HG03097 (cell line): ENCODE measurements around the gene SAMM50.
"Not testable (repeated sequence)": the region's sequence is repeated elsewhere in the genome, so short reads cannot be mapped to it uniquely, and the experiment has no call there.

Source experiments
- ATAC-seq: cut with Tn5 transposase; IDR thresholded peaks from one replicate; pipeline ENCODE4 v1.9.1; 2021; ENCODE audit not compliant: unreplicated experiment, low FRiP score

The SAMM50 gene

GRCh38 chr22:43999378-43999777 lies 44.1 kb downstream of the SAMM50 start:
- ATAC-seq: no peak

- no peak for ATAC-seq
Measured at GRCh38 chr22:44000123-44000522, 44.9 kb downstream of the SAMM50 start.

GRCh38 chr22:44001521-44001920 lies 46.3 kb downstream of the SAMM50 start:
- ATAC-seq: no peak

GRCh38 chr22:44002324-44002723 lies 47.1 kb downstream of the SAMM50 start:
- no peak for ATAC-seq

GRCh38 chr22:44002997-44003396 lies 47.8 kb downstream of the SAMM50 start:
- ATAC-seq: no peak

GRCh38 chr22:44003405-44004103 lies 48.3 kb downstream of the SAMM50 start:
- no peak for ATAC-seq

- no peak for ATAC-seq
Measured at GRCh38 chr22:44004104-44004460, 48.8 kb downstream of the SAMM50 start.

- no peak for ATAC-seq
Measured at GRCh38 chr22:44005524-44005923, 50.3 kb downstream of the SAMM50 start.

- no peak for ATAC-seq
Measured at GRCh38 chr22:44012162-44012561, 56.9 kb downstream of the SAMM50 start.

- ATAC-seq: no peak
Measured at GRCh38 chr22:44012591-44012990, 57.3 kb downstream of the SAMM50 start.

- no peak for ATAC-seq
Measured at GRCh38 chr22:44014241-44014640, 59.0 kb downstream of the SAMM50 start.

GRCh38 chr22:44016586-44016985 lies 61.3 kb downstream of the SAMM50 start:
- not testable (repeated sequence) for ATAC-seq

GRCh38 chr22:44018594-44018993 lies 63.4 kb downstream of the SAMM50 start:
- no peak for ATAC-seq

GRCh38 chr22:44019416-44019815 lies 64.2 kb downstream of the SAMM50 start:
- no peak for ATAC-seq

GRCh38 chr22:44019846-44020245 lies 64.6 kb downstream of the SAMM50 start:
- ATAC-seq: no peak

GRCh38 chr22:44020981-44021380 lies 65.7 kb downstream of the SAMM50 start:
- no peak for ATAC-seq

GRCh38 chr22:44023404-44024287 lies 68.4 kb downstream of the SAMM50 start:
- no peak for ATAC-seq

GRCh38 chr22:44024288-44024921 lies 69.2 kb downstream of the SAMM50 start, which contains the start of gene PARVB:
Gene PARVB, plus strand, starts transcription at chr22:44024302. Its CDS starts 38 bp downstream, at chr22:44024340.
- ATAC-seq: no peak

GRCh38 chr22:44025171-44026065 lies 70.2 kb downstream of the SAMM50 start:
- ATAC-seq: peak; percentile 42

- no peak for ATAC-seq
Measured at GRCh38 chr22:44026066-44026629, 70.9 kb downstream of the SAMM50 start.
